GM18526 (cell line): ENCODE measurements around the gene GNAS.

Experiments
- POLR2A ChIP-seq: IDR thresholded peaks from 3 replicates; pipeline ENCODE4 v1.6.1; 2011; ENCODE audit not compliant: insufficient read length; ENCODE audit errors: extremely low read depth

Gene GNAS

GRCh38 chr20:58908941-58909340, 56.4 kb downstream of the GNAS start:
- TF ChIP-seq POLR2A = no peak

GRCh38 chr20:58909585-58909984, 57.1 kb downstream of the GNAS start:
- no peak for TF ChIP-seq POLR2A

- TF ChIP-seq POLR2A = no peak
Observed at GRCh38 chr20:58910473-58910872, 58.0 kb downstream of the GNAS start.

- no peak for TF ChIP-seq POLR2A
Observed at GRCh38 chr20:58911309-58911708, 58.8 kb downstream of the GNAS start.

GRCh38 chr20:58911970-58912369, 59.5 kb downstream of the GNAS start:
- no peak for TF ChIP-seq POLR2A

- TF ChIP-seq POLR2A = no peak
Observed at GRCh38 chr20:58913079-58913478, 60.6 kb downstream of the GNAS start.

- TF ChIP-seq POLR2A = no peak
Observed at GRCh38 chr20:58918621-58919020, 66.1 kb downstream of the GNAS start.

GRCh38 chr20:58921564-58921963, 69.0 kb downstream of the GNAS start:
- TF ChIP-seq POLR2A = no peak

- no peak for TF ChIP-seq POLR2A
Observed at GRCh38 chr20:58922036-58922435, 69.5 kb downstream of the GNAS start.

GRCh38 chr20:58923117-58923712, 70.7 kb downstream of the GNAS start:
- no peak for TF ChIP-seq POLR2A

- no peak for TF ChIP-seq POLR2A
Observed at GRCh38 chr20:58926802-58927489, 74.4 kb downstream of the GNAS start.

GRCh38 chr20:58927490-58928061, 75.1 kb downstream of the GNAS start:
- no peak for TF ChIP-seq POLR2A

- no peak for TF ChIP-seq POLR2A
Observed at GRCh38 chr20:58930496-58930895, 78.0 kb downstream of the GNAS start.

GRCh38 chr20:58932170-58932569, 79.7 kb downstream of the GNAS start:
- TF ChIP-seq POLR2A = no peak

GRCh38 chr20:58938078-58938477, 85.6 kb downstream of the GNAS start:
- no peak for TF ChIP-seq POLR2A

- no peak for TF ChIP-seq POLR2A
Observed at GRCh38 chr20:58938541-58938940, 86.0 kb downstream of the GNAS start.

- TF ChIP-seq POLR2A = no peak
Observed at GRCh38 chr20:58941471-58941870, 89.0 kb downstream of the GNAS start.
